Neural progenitor cell (in vitro differentiated cells): ENCODE data around the gene POLR1C. TPM values are rescaled to one million over a fixed set of nuclear protein-coding genes. Genes with fewer than 3 reads are reported as not detected.
A peak's percentile ranks its signal among the peaks of the same experiment; 100 is the strongest.

ENCODE experiments used
- DNase-seq: peaks from one replicate; pipeline ENCODE4 v3.0.0-alpha.2; 2016; ENCODE audit warnings: low spot score
- H2AFZ ChIP-seq: fragments of 200-600 bp; sonication (generic); replicated peaks from 2 replicates; pipeline ENCODE4 v1.6.1; 2016; ENCODE audit warnings: antibody characterized with exemption
- H3F3A ChIP-seq: fragments of 200-600 bp; sonication (generic); 2 replicates; pipeline ENCODE4 v1.6.1; 2016; ENCODE audit warnings: antibody characterized with exemption, low read depth
- H3K27ac ChIP-seq: fragments of 200-600 bp; sonication (generic); 2 replicates; pipeline ENCODE4 v1.5.1; 2016; ENCODE audit warnings: mild to moderate bottlenecking
- H3K27me3 ChIP-seq: fragments of 200-600 bp; sonication (generic); 2 replicates; pipeline ENCODE4 v1.6.1; 2016; ENCODE audit warnings: mild to moderate bottlenecking, moderate library complexity
- H3K36me3 ChIP-seq: fragments of 200-600 bp; sonication (generic); 2 replicates; pipeline ENCODE4 v1.5.1; 2016
- H3K4me1 ChIP-seq: fragments of 200-600 bp; sonication (generic); 2 replicates; pipeline ENCODE4 v1.6.1; 2016; ENCODE audit warnings: mixed run types
- H3K4me2 ChIP-seq: fragments of 200-600 bp; sonication (generic); 2 replicates; pipeline ENCODE4 v1.6.1; 2016
- H3K4me3 ChIP-seq: fragments of 200-600 bp; sonication (generic); 2 replicates; pipeline ENCODE4 v1.5.1; 2016
- H3K79me2 ChIP-seq: fragments of 200-600 bp; sonication (generic); 2 replicates; pipeline ENCODE4 v1.6.1; 2016; ENCODE audit warnings: low read depth
- H3K9ac ChIP-seq: fragments of 200-600 bp; sonication (generic); 2 replicates; pipeline ENCODE4 v1.6.1; 2016
- H3K9me3 ChIP-seq: fragments of 200-600 bp; sonication (generic); 2 replicates; pipeline ENCODE4 v1.5.1; 2016; ENCODE audit warnings: low read depth
- H4K20me1 ChIP-seq: fragments of 200-600 bp; sonication (generic); 2 replicates; pipeline ENCODE4 v1.6.1; 2016; ENCODE audit warnings: low read depth
- H3K27ac Mint-ChIP-seq: 3 replicates; pipeline ENCODE4 v1.8.0; 2021; ENCODE audit warnings: mixed read lengths
- H3K27me3 Mint-ChIP-seq: 2 replicates; pipeline ENCODE4 v1.8.0; 2022; ENCODE audit warnings: low read depth, mild to moderate bottlenecking, inconsistent platforms, moderate library complexity, mixed read lengths; ENCODE audit not compliant: insufficient read depth
- H3K36me3 Mint-ChIP-seq: 3 replicates; pipeline ENCODE4 v1.8.0; 2021; ENCODE audit warnings: mixed read lengths
- H3K4me1 Mint-ChIP-seq: 3 replicates; pipeline ENCODE4 v1.8.0; 2021; ENCODE audit warnings: mixed read lengths
- H3K4me3 Mint-ChIP-seq: 3 replicates; pipeline ENCODE4 v1.8.0; 2021; ENCODE audit warnings: mild to moderate bottlenecking, moderate library complexity, mixed read lengths
- H3K9me3 Mint-ChIP-seq: 3 replicates; pipeline ENCODE4 v1.8.0; 2020; ENCODE audit warnings: mixed read lengths
- EZH2 ChIP-seq: fragments of 200-600 bp; sonication (generic); IDR thresholded peaks from 2 replicates; pipeline ENCODE4 v1.6.1; 2017; ENCODE audit warnings: antibody characterized with exemption, mild to moderate bottlenecking, moderate library complexity
- EZH2phosphoT487 ChIP-seq: fragments of 200-600 bp; sonication (generic); IDR thresholded peaks from 2 replicates; pipeline ENCODE4 v1.6.1; 2017; ENCODE audit warnings: antibody characterized with exemption
- total RNA-seq: library from RNA; depleted of rRNA; stranded (reverse); fragments of >200 nt; gene quantifications from 2 replicates; pipeline ENCODE4 v1.2.3, GENCODE V29; 2015; ENCODE audit warnings: low replicate concordance
- TF ChIP-seq, protein P1 (sequence below): fragments of 200-600 bp; sonication (generic); IDR thresholded peaks from 2 replicates; pipeline ENCODE4 v1.5.1; 2017; ENCODE audit warnings: antibody characterized with exemption, mild to moderate bottlenecking

POLR1C gene
- total RNA-seq, 1 donor from 2014 or later: 24.4 TPM

- H3K27ac ChIP-seq: no peak overlapping the region
- peaks cover 27% of the 10 kb centered on the region for H3F3A ChIP-seq
- no peak for DNase-seq
- Mint-ChIP-seq H3K9me3 (no peaks in the 10 kb centered on the region), H3K27me3 (peaks cover 10% of the 10 kb centered on the region), H3K4me1 (peaks cover 22% of the 10 kb centered on the region), H3K27ac (no peak overlapping the region), H3K36me3 (peaks cover 22% of the 10 kb centered on the region), H3K4me3 (peak overlapping the region; percentile 88)
- peaks cover 8% of the 10 kb centered on the region for H3K36me3 ChIP-seq
- H2AFZ ChIP-seq: no peak overlapping the region
- H3K27me3 ChIP-seq: peaks cover 36% of the 10 kb centered on the region
- H3K4me2 ChIP-seq: peak overlapping the region; percentile 91
- no peak overlapping the region for H3K9ac ChIP-seq
- peaks cover 3% of the 10 kb centered on the region for H3K4me1 ChIP-seq
- peaks cover 17% of the 10 kb centered on the region for H3K79me2 ChIP-seq
- H4K20me1 ChIP-seq: peaks cover 35% of the 10 kb centered on the region
- H3K4me3 ChIP-seq: peak overlapping the region; percentile 74
- no peaks in the 10 kb centered on the region for H3K9me3 ChIP-seq
- TF ChIP-seq, protein P1, sequence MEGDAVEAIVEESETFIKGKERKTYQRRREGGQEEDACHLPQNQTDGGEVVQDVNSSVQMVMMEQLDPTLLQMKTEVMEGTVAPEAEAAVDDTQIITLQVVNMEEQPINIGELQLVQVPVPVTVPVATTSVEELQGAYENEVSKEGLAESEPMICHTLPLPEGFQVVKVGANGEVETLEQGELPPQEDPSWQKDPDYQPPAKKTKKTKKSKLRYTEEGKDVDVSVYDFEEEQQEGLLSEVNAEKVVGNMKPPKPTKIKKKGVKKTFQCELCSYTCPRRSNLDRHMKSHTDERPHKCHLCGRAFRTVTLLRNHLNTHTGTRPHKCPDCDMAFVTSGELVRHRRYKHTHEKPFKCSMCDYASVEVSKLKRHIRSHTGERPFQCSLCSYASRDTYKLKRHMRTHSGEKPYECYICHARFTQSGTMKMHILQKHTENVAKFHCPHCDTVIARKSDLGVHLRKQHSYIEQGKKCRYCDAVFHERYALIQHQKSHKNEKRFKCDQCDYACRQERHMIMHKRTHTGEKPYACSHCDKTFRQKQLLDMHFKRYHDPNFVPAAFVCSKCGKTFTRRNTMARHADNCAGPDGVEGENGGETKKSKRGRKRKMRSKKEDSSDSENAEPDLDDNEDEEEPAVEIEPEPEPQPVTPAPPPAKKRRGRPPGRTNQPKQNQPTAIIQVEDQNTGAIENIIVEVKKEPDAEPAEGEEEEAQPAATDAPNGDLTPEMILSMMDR: no peak
- TF ChIP-seq EZH2: no peak
- TF ChIP-seq EZH2phosphoT487: no peak
These were observed 6.1 kb upstream of the POLR1C start for GRCh38 chr6:43510827-43511163.

GRCh38 chr6:43511824-43512415, 5.0 kb upstream of the POLR1C start:
- Histone ChIP-seq H3K27me3 (peaks cover 35% of the 10 kb centered on the region), H3F3A (peaks cover 18% of the 10 kb centered on the region), H3K79me2 (peaks cover 28% of the 10 kb centered on the region), H3K4me3 (no peak overlapping the region), H3K27ac (no peak overlapping the region), H4K20me1 (peaks cover 38% of the 10 kb centered on the region), H3K9ac (no peak overlapping the region), H3K4me2 (no peak overlapping the region), H3K36me3 (peaks cover 8% of the 10 kb centered on the region), H3K9me3 (no peaks in the 10 kb centered on the region), H2AFZ (no peak overlapping the region), H3K4me1 (peaks cover 7% of the 10 kb centered on the region)
- TF ChIP-seq, protein P1: no peak
- TF ChIP-seq EZH2 (no peak), EZH2phosphoT487 (no peak)
- no peak for DNase-seq
- H3K36me3 Mint-ChIP-seq: peaks cover 22% of the 10 kb centered on the region
- H3K4me3 Mint-ChIP-seq: peak overlapping the region; percentile 10
- peaks cover 28% of the 10 kb centered on the region for H3K4me1 Mint-ChIP-seq
- no peaks in the 10 kb centered on the region for H3K9me3 Mint-ChIP-seq
- H3K27ac Mint-ChIP-seq: no peak overlapping the region
- peaks cover 8% of the 10 kb centered on the region for H3K27me3 Mint-ChIP-seq

DNA sequence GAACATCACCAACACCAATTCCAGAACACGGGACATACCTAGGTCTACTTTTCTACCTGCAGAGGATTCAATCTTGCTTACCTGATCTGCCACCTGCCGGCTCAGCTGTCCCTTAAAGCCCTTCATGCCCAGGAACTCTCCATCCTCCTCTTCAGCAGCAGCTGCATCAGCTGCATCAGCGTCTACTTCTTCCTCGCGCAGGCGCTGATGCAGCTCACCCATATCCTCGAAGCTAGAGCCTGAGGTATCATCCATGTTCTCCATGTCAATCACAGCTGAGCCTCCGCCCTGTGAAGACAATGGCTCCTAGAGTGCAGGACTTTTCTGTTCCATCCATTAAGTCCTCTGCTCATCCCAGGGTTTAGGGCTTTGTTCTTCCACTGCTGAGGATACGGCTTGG, 1.1 kb upstream of the POLR1C start:
- DNase-seq: no peak
- no peak overlapping the region for H3K4me3 Mint-ChIP-seq
- no peak for TF ChIP-seq EZH2
- no peak for TF ChIP-seq EZH2phosphoT487
- TF ChIP-seq, protein P1: no peak
- H4K20me1 ChIP-seq: peaks cover 22% of the 10 kb centered on the region
- no peaks in the 10 kb centered on the region for H3K9me3 Mint-ChIP-seq
- no peak overlapping the region for H3K27ac ChIP-seq
- no peaks in the 10 kb centered on the region for H3K27me3 ChIP-seq
- peaks cover 14% of the 10 kb centered on the region for H3K4me1 Mint-ChIP-seq
- H3K9ac ChIP-seq: peak overlapping the region; percentile 97
- H3K9me3 ChIP-seq: no peaks in the 10 kb centered on the region
- peaks cover 57% of the 10 kb centered on the region for H3K79me2 ChIP-seq
- H3K4me1 ChIP-seq: peaks cover 16% of the 10 kb centered on the region
- no peak overlapping the region for H3K27ac Mint-ChIP-seq
- H3K36me3 Mint-ChIP-seq: peaks cover 26% of the 10 kb centered on the region
- peak overlapping the region; percentile 84 for H3K4me2 ChIP-seq
- H3K4me3 ChIP-seq: peak overlapping the region; percentile 95
- no peak overlapping the region for H2AFZ ChIP-seq
- peaks cover 28% of the 10 kb centered on the region for H3F3A ChIP-seq
- H3K36me3 ChIP-seq: peaks cover 8% of the 10 kb centered on the region
- peaks cover 2% of the 10 kb centered on the region for H3K27me3 Mint-ChIP-seq
